IMR-90 (cell line): ENCODE results near the gene BRAF. TPM values are rescaled to one million over a fixed set of nuclear protein-coding genes. Genes with fewer than 3 reads are reported as not detected.

ENCODE experiments used
- ATAC-seq: fragments of 200-7000 bp; cut with Tn5 transposase; 2 replicates; pipeline ENCODE4 v1.9.1; 2020; ENCODE audit warnings: low read depth, mild to moderate bottlenecking, moderate library complexity
- BruUV-seq: library from RNA; stranded (reverse); fragments of 400-500 nt; replicated peaks from 2 replicates; lab custom pipeline; 2021; lab: Mats Ljungman, UMichigan
- CTCF ChIA-PET: fragments of 300-600 bp; formaldehyde crosslinking; extraction: SDS; loops from one replicate; lab custom pipeline; 2021; ENCODE audit warnings: antibody characterized with exemption; lab: Yijun Ruan, JAX
- POLR2A ChIA-PET: fragments of 300-600 bp; sonication (Branson Sonifier 250); formaldehyde crosslinking; loops from one replicate; lab custom pipeline; 2022; ENCODE audit warnings: antibody characterized with exemption; ENCODE audit not compliant: unreplicated experiment; lab: Charles Lee
- DNase-seq: peaks from one replicate; pipeline ENCODE4 v3.0.0; 2013
- H2AFZ ChIP-seq: replicated peaks from 2 replicates; pipeline ENCODE3; 2013; ENCODE audit warnings: low read length, mild to moderate bottlenecking; ENCODE audit not compliant: poor library complexity
- H2AK5ac ChIP-seq: 2 replicates; pipeline ENCODE4 v1.6.1; 2013; ENCODE audit warnings: low read depth, low read length, inconsistent platforms
- H2AK9ac ChIP-seq: replicated peaks from 2 replicates; pipeline ENCODE3; 2013; ENCODE audit warnings: mild to moderate bottlenecking, low read depth, low read length, moderate library complexity; ENCODE audit not compliant: poor library complexity
- H2BK120ac ChIP-seq: 2 replicates; pipeline ENCODE4 v1.6.1; 2013; ENCODE audit warnings: low read depth, low read length, inconsistent platforms
- H2BK15ac ChIP-seq: 3 replicates; pipeline ENCODE4 v1.6.1; 2013; ENCODE audit warnings: low read depth, low read length, inconsistent platforms
- H2BK20ac ChIP-seq: 2 replicates; pipeline ENCODE4 v1.6.1; 2013; ENCODE audit warnings: low read depth, mild to moderate bottlenecking, inconsistent platforms, low read length, moderate library complexity
- H2BK5ac ChIP-seq: 2 replicates; pipeline ENCODE4 v1.6.1; 2013; ENCODE audit warnings: mild to moderate bottlenecking, low read depth, low read length, inconsistent platforms; ENCODE audit not compliant: poor library complexity, severe bottlenecking
- H3K14ac ChIP-seq: replicated peaks from 2 replicates; pipeline ENCODE4 v1.6.1; 2013; ENCODE audit warnings: low read depth, low read length, inconsistent platforms
- H3K18ac ChIP-seq: 2 replicates; pipeline ENCODE4 v1.6.1; 2013; ENCODE audit warnings: low read depth, low read length, control low read depth
- H3K23ac ChIP-seq: 2 replicates; pipeline ENCODE4 v1.6.1; 2013; ENCODE audit warnings: low read depth, low read length, inconsistent platforms
- H3K27ac ChIP-seq: 2 replicates; pipeline ENCODE4 v1.5.1; 2013; ENCODE audit warnings: mild to moderate bottlenecking, control low read depth, low read length; ENCODE audit not compliant: insufficient read depth
- H3K27me3 ChIP-seq: 2 replicates; pipeline ENCODE4 v1.6.1; 2013; ENCODE audit warnings: low read length; ENCODE audit not compliant: control insufficient read depth, insufficient read depth
- H3K36me3 ChIP-seq: 2 replicates; pipeline ENCODE4 v1.6.1; 2013; ENCODE audit warnings: low read length, mixed read lengths; ENCODE audit not compliant: control insufficient read depth, insufficient read depth
- H3K4ac ChIP-seq: 2 replicates; pipeline ENCODE4 v1.6.1; 2013; ENCODE audit warnings: low read depth, low read length, inconsistent platforms
- H3K4me1 ChIP-seq: 2 replicates; pipeline ENCODE4 v1.6.1; 2013; ENCODE audit warnings: low read length, mixed read lengths; ENCODE audit not compliant: control insufficient read depth, insufficient read depth
- H3K4me2 ChIP-seq: 2 replicates; pipeline ENCODE4 v1.6.1; 2013; ENCODE audit warnings: low read depth, mild to moderate bottlenecking, control low read depth, low read length, moderate library complexity
- H3K4me3 ChIP-seq: 2 replicates; pipeline ENCODE4 v1.5.1; 2013; ENCODE audit warnings: low read depth, mild to moderate bottlenecking, control low read depth, low read length, moderate library complexity; ENCODE audit not compliant: insufficient read depth
- H3K56ac ChIP-seq: 2 replicates; pipeline ENCODE4 v1.6.1; 2013; ENCODE audit warnings: low read length, inconsistent platforms; ENCODE audit not compliant: insufficient read depth; ENCODE audit errors: extremely low read depth
- H3K79me1 ChIP-seq, 2 experiments: 2 replicates each; pipeline ENCODE4 v1.6.1; 2013; ENCODE audit warnings: low read length in 2 of 2, inconsistent platforms in 1 of 2, low read depth in 1 of 2
- H3K9ac ChIP-seq: 2 replicates; pipeline ENCODE4 v1.6.1; 2013; ENCODE audit warnings: low read depth, low read length, control low read depth
- H3K9me1 ChIP-seq: 2 replicates; pipeline ENCODE4 v1.6.1; 2013; ENCODE audit warnings: low read length, inconsistent platforms; ENCODE audit not compliant: insufficient read depth
- H3K9me3 ChIP-seq: 2 replicates; pipeline ENCODE4 v1.6.1; 2013; ENCODE audit warnings: low read length; ENCODE audit not compliant: control insufficient read depth, insufficient read depth
- H4K20me1 ChIP-seq: 2 replicates; pipeline ENCODE4 v1.6.1; 2013; ENCODE audit warnings: low read length, inconsistent platforms; ENCODE audit not compliant: insufficient read depth
- H4K5ac ChIP-seq: 2 replicates; pipeline ENCODE4 v1.6.1; 2013; ENCODE audit warnings: mild to moderate bottlenecking, low read depth, low read length, control low read depth
- H4K8ac ChIP-seq, 2 experiments: 2 replicates each; pipeline ENCODE4 v1.6.1; 2013; ENCODE audit warnings: low read depth in 2 of 2, low read length in 2 of 2, control low read depth in 1 of 2, inconsistent platforms in 1 of 2
- H4K91ac ChIP-seq: 2 replicates; pipeline ENCODE4 v1.6.1; 2013; ENCODE audit warnings: low read depth, low read length, inconsistent platforms; ENCODE audit not compliant: insufficient read depth
- BHLHE40 ChIP-seq: fragments of 150-350 bp; IDR thresholded peaks from 2 replicates; pipeline ENCODE4 v1.6.1; 2016; ENCODE audit warnings: mild to moderate bottlenecking, low read depth, low read length
- CEBPB ChIP-seq: IDR thresholded peaks from 2 replicates; pipeline ENCODE4 v1.6.1; 2012; ENCODE audit warnings: low read depth, low read length, improper control_type of control experiment
- CHD1 ChIP-seq: IDR thresholded peaks from 2 replicates; pipeline ENCODE4 v1.6.1; 2012; ENCODE audit warnings: low read depth, low read length, improper control_type of control experiment
- CTCF ChIP-seq: conservative IDR thresholded peaks from 2 replicates; pipeline ENCODE4 v1.5.1; 2012; ENCODE audit warnings: mild to moderate bottlenecking, low read depth, low read length, improper control_type of control experiment
- FOS ChIP-seq: fragments of 150-350 bp; IDR thresholded peaks from 2 replicates; pipeline ENCODE4 v1.6.1; 2016; ENCODE audit warnings: low read depth, low read length
- MAZ ChIP-seq: IDR thresholded peaks from 2 replicates; pipeline ENCODE4 v1.6.1; 2012; ENCODE audit warnings: low read depth, mild to moderate bottlenecking, low read length, improper control_type of control experiment, moderate library complexity, borderline replicate concordance
- MXI1 ChIP-seq: IDR thresholded peaks from 2 replicates; pipeline ENCODE4 v1.6.1; 2012; ENCODE audit warnings: low read depth, mild to moderate bottlenecking, low read length, moderate library complexity, borderline replicate concordance
- NFE2L2 ChIP-seq: fragments of 150-350 bp; IDR thresholded peaks from 2 replicates; pipeline ENCODE4 v1.6.1; 2016; ENCODE audit warnings: low read depth, mild to moderate bottlenecking, low read length
- RAD21 ChIP-seq: IDR thresholded peaks from 2 replicates; pipeline ENCODE4 v1.6.1; 2012; ENCODE audit warnings: low read length, improper control_type of control experiment
- RFX5 ChIP-seq: IDR thresholded peaks from 2 replicates; pipeline ENCODE4 v1.8.0; 2012; ENCODE audit warnings: low read depth, mild to moderate bottlenecking, low read length, moderate library complexity
- SMC3 ChIP-seq: fragments of 150-350 bp; IDR thresholded peaks from 2 replicates; pipeline ENCODE4 v1.6.1; 2016; ENCODE audit warnings: low read depth, mild to moderate bottlenecking, antibody characterized with exemption, low read length, moderate library complexity
- USF2 ChIP-seq: fragments of 150-350 bp; IDR thresholded peaks from 2 replicates; pipeline ENCODE4 v1.6.1; 2017; ENCODE audit warnings: mild to moderate bottlenecking, antibody characterized with exemption, low read length, low read depth
- WGBS, 2 experiments: methylation state at CpG; one replicate each; pipeline versions ENCODE4 v1.1.5 to v1.1.7; 2013; ENCODE audit warnings: missing lambda C conversion rate in 2 of 2; ENCODE audit not compliant: insufficient read length in 1 of 2; ENCODE audit errors: extremely low coverage in 2 of 2; 5-methylcytosine and 5-hydroxymethylcytosine counted together
- dilution Hi-C: fragments of 300-500 bp; cut with HindIII; formaldehyde crosslinking; loops from one replicate; pipeline ENCODE4 v1.14.3; 2018; ENCODE audit warnings: low sequenced_read_pairs; ENCODE audit not compliant: unreplicated experiment
- in situ Hi-C: fragments of 300-500 bp; cut with MboI; formaldehyde crosslinking; loops from 3 replicates; pipeline ENCODE4 v1.14.3; 2019; ENCODE audit warnings: low sequenced_read_pairs, inconsistent platforms, mixed read lengths
- intact Hi-C: fragments of 100-400 bp; cut with micrococcal nuclease; formaldehyde crosslinking; loops from 2 replicates; pipeline ENCODE4 v1.10.0; 2022
- polyA plus RNA-seq, 3 experiments: library from polyadenylated mRNA; depleted of rRNA; stranded (reverse); fragments of >200 nt; gene quantifications; 2 replicates each; pipeline ENCODE4 v1.2.3, GENCODE V29; 2012; ENCODE audit warnings: low replicate concordance in 1 of 3
- total RNA-seq: library from RNA; depleted of rRNA; stranded (reverse); fragments of >200 nt; gene quantifications from 2 replicates; pipeline ENCODE4 v1.2.3, GENCODE V29; 2012

BRAF gene
- total and polyA plus RNA-seq, 2 of the 4 experiments (the other 2 are of a cell fraction): 5.7 to 12.9 TPM

GRCh38 chr7:140918236-140918635 is 6.5 kb downstream of the BRAF start:
- intact Hi-C loops: no loop called here
- POLR2A ChIA-PET: no interaction called here
- TF ChIP-seq SMC3 (no peak), MAZ (no peak), BHLHE40 (no peak), RAD21 (no peak), MXI1 (no peak), USF2 (no peak), NFE2L2 (no peak), RFX5 (no peak), CHD1 (no peak), CTCF (no peak), CEBPB (no peak), FOS (no peak)
- H3K4me3 ChIP-seq: no peak overlapping the region
- ATAC-seq (no peak), DNase-seq (no peak)
- no peak overlapping the region for H2BK120ac ChIP-seq
- no peak overlapping the region for H3K14ac ChIP-seq
- H2AK5ac ChIP-seq: no peak overlapping the region
- H3K4me1 ChIP-seq: no peaks in the 10 kb centered on the region
- BruUV-seq: no TSS peak
- no peak overlapping the region for H2AFZ ChIP-seq
- H3K4me2 ChIP-seq: no peak overlapping the region
- H4K5ac ChIP-seq: no peak overlapping the region
- H3K27me3 ChIP-seq: no peaks in the 10 kb centered on the region
- H3K9me1 ChIP-seq: no peaks in the 10 kb centered on the region
- H4K20me1 ChIP-seq: peaks cover 47% of the 10 kb centered on the region
- no peak overlapping the region for H3K18ac ChIP-seq
- H3K9me3 ChIP-seq: no peaks in the 10 kb centered on the region
- CTCF ChIA-PET: no interaction called here
- H3K79me1 ChIP-seq: peaks cover 8 to 29% of the 10 kb centered on the region in 2 experiments
- dilution Hi-C loops: no loop called here
- H2AK9ac ChIP-seq: no peak overlapping the region
- H3K27ac ChIP-seq: no peak overlapping the region
- H3K23ac ChIP-seq: no peak overlapping the region
- no peak overlapping the region for H3K56ac ChIP-seq
- no peaks in the 10 kb centered on the region for H3K36me3 ChIP-seq
- no peak overlapping the region for H3K9ac ChIP-seq
- no peak overlapping the region for H2BK5ac ChIP-seq
- in situ Hi-C loops: no loop called here
- no peak overlapping the region for H4K91ac ChIP-seq
- H2BK15ac ChIP-seq: no peak overlapping the region
- no peak overlapping the region for H2BK20ac ChIP-seq
- H4K8ac ChIP-seq: no peak overlapping the region
- no CpG with 5 or more reads among the region's 6 CpGs for whole genome bisulfite sequencing, 2 experiments
- no peak overlapping the region for H3K4ac ChIP-seq
